GM21528 (cell line): ENCODE data around the gene ALG10B.
A peak's percentile ranks its signal among the peaks of the same experiment; 100 is the strongest.
"Not testable (repeated sequence)": the region's sequence is repeated elsewhere in the genome, so short reads cannot be mapped to it uniquely, and the experiment has no call there.

ENCODE experiments used
- ATAC-seq: cut with Tn5 transposase; IDR thresholded peaks from one replicate; pipeline ENCODE4 v1.9.1; 2021; ENCODE audit warnings: mild to moderate bottlenecking, moderate library complexity; ENCODE audit not compliant: unreplicated experiment, low FRiP score

Gene ALG10B, protein sequence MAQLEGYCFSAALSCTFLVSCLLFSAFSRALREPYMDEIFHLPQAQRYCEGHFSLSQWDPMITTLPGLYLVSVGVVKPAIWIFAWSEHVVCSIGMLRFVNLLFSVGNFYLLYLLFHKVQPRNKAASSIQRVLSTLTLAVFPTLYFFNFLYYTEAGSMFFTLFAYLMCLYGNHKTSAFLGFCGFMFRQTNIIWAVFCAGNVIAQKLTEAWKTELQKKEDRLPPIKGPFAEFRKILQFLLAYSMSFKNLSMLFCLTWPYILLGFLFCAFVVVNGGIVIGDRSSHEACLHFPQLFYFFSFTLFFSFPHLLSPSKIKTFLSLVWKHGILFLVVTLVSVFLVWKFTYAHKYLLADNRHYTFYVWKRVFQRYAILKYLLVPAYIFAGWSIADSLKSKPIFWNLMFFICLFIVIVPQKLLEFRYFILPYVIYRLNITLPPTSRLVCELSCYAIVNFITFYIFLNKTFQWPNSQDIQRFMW

DNA sequence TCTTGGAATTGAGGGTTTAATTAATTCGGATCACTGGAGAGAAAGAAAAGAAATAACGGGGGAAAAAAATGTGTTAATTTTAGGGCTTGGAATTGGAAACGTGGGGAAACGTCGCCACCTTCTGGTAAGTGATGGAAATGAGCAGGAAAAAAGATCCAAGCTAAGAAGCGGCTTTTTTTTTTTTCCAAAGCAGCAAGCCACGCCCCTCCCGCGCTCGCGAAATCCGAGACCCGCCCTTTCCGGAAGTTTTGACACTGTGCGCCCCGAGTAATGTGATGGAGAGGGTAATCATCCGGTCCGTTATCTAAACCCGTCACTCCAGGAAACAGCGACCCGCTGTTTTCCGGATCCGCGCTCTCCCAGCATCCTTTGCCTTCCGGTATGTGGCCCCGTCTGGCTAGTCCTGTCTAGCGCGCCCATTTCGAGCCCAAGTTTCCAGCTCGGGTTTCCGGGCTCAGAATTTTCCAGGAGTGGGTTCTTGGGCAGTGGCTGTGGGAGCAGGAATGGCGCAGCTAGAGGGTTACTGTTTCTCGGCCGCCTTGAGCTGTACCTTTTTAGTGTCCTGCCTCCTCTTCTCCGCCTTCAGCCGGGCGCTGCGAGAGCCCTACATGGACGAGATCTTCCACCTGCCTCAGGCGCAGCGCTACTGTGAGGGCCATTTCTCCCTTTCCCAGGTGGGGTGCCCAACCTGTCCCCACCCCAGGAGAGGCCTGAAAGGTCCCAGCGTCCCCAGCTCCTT lies at the start of gene ALG10B:
TSS of gene ALG10B (plus strand) at position 384 of the 739 bp plus-strand sequence. CDS start at position 504, 120 bp downstream.
- peak; percentile 100 for ATAC-seq

DNA sequence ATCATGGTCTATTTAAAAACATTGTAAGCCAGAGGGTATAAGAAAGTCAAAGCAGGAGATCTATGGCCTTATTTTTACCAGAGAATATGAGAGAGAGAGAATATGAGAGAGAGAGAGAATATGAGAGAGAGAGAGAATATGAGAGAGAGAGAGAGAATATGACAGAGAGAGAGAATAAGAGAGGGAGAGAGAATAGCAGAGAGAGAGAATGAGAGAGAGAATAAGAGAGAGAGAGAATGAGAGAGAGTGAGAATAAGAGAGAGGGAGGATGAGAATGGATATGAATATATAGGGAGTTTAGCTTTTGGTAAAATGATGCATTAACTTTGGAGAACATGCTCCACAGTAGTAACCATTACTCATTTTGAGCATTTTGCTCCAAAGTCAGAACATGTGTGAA lies 48.0 kb upstream of the ALG10B start:
- no peak for ATAC-seq

DNA sequence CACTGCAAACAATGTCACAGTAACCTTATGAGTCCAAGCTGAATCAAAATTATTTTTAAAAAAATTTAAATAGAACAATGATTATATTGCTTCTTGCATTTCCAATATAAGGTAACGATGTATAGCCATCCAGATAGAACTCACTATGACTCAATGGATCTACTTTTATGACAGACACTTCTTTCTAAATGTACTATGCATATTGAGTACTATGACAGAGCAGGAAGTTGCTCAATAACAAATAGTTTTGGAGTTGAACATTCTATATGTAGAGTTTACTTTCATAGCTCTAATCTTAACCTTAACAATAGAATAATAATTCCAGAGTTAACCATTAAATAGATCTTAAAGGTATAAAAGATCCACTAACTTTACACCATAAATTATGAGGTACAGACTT lies 46.7 kb upstream of the ALG10B start:
- ATAC-seq = no peak

DNA sequence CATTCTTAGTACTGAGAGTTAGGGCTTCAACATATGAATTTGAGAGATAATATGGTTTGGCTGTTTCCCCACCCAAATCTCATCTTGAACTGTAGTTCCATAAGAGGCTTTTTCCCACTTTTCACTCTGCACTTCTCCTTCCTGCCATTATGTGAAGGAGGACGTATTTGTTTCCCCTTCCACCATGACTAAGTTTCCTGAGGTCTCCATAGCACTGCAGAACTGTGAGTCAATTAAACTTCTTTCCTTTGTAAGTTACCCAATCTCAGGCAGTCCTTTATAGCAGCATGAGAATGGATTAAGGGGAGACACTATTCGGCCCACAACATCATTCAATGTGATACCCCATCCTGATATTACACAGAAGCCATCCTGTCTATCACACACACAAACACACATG lies 36.8 kb upstream of the ALG10B start:
- no peak for ATAC-seq

DNA sequence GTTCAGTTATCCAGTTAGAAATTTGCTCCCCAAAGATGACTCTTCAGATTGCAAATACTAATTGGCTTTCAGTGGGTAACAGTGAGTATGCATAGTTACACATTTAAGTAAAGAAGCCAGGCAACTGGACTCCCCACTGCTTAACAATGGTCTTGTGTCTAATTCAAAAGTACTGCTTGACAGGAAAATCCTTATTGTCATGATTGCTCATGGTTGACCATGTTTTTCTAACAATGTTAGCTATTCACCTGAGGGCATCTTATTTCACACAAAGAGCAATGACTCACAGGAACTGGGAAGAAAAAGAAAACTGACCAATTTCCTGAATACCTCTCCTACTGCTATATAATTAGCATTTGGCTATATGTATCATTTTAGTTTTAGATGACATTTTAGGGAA lies 33.7 kb upstream of the ALG10B start:
- ATAC-seq = no peak

DNA sequence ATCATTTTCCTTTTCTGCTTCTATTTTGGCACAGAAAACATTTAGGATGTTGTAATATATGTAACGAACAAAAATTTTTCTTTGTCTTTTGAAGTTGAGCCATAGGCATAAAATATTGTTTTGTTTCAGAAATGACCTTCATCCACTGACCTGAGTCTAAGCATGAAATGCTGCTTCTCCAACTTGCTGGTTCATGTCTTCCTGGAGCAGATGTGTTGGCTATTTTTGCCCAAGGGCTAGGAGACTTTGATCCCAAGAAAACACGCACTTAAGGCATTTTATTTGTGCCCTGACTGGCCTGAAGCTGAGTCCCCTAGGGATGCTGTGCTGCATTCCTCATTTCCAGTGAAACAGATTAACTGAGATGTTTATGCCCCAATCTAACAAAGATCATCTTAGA lies 27.2 kb upstream of the ALG10B start:
- ATAC-seq = no peak

DNA sequence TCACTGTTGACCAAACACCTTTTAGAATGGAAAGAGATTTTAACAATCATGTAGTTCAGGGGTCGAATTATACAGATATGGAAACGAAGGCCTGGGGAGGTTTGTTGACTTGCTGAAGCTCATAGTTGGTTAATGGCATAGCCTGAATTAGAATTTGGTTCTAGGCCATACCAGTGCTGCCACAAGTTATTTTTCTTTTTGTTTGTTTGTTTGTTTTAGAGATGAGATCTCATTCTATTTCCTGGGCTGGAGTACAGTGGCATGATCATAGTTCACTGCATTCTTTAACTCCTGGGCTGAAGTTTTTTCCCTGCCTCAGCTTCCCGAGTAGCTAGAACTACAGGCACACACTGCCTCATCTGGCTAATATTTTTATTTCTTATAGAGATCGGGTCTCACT lies 25.4 kb upstream of the ALG10B start:
- no peak for ATAC-seq

DNA sequence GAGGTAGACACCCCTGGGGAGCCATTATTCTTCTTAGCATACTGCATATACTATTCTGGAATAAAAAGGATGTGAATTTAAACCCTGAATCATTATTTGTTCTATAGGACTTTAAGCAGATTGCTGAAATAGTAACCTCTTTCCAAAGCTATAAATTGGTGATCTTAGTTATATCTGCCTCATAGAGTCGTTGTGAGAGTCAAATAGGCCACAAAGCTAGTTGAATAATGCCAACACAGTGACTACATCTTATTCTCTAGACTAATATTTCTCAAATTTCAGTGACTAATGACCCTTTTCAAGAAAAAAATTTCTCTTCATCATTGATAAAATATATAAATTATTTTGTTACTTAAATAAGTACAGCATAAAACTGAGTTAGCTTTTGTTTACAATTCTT lies 13.6 kb upstream of the ALG10B start:
- not testable (repeated sequence) for ATAC-seq

DNA sequence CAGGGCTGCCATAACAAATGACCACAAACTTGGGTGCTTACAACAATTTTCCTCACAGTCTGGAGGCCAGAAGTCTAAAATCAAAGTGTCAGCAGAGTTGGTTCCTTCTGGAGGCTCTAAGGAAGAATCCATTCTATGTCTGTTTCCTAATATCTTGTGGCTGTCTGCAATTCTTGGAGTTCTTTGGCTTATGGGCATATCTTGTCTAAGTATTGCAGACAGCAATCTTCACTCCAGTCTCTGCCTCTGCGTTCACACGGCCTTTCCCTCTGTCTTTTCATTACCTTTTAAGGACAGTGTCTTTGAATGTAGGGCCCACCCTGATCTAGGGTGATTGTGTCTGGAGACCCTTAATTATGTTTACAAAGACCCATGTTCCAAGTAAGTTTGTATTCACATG lies 5.4 kb downstream of the ALG10B start:
- not testable (repeated sequence) for ATAC-seq

DNA sequence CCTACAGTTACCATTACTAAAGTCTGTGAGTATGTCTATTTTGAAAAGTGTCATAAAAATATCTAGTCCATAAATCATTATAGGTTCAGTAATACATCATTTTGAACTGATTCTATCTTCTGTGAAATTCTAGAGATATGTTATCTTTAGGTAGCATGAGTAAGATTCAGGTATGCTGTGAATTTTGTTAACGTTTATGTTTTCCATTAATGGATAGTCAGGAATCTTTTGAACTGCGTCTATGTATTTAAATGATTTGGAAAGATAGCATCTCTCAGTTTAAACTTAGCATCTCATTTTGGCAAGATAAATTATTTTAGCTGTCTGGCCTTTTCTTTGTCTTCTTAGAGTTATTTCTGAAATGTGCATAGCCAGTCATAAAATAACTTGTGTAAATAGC lies 8.3 kb downstream of the ALG10B start:
- no peak for ATAC-seq

DNA sequence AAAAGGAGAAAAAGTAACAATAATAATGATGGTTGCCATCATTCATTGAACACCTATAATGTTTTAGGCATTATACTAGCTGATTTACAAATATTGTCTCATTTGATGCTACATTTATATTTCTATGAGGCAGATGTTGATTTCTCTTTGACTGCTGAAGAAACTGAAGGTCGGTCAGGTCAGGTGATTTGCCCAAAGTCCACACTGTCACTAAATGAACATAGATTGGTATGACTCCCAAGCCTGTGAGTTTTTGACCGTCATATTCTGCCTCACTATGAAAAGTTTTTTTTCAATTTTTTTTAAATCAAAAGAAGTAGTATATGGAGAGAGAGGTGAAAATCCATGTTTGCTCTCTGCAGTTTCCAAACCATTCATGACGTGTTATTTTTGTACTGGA lies 10.8 kb downstream of the ALG10B start:
- ATAC-seq = no peak

DNA sequence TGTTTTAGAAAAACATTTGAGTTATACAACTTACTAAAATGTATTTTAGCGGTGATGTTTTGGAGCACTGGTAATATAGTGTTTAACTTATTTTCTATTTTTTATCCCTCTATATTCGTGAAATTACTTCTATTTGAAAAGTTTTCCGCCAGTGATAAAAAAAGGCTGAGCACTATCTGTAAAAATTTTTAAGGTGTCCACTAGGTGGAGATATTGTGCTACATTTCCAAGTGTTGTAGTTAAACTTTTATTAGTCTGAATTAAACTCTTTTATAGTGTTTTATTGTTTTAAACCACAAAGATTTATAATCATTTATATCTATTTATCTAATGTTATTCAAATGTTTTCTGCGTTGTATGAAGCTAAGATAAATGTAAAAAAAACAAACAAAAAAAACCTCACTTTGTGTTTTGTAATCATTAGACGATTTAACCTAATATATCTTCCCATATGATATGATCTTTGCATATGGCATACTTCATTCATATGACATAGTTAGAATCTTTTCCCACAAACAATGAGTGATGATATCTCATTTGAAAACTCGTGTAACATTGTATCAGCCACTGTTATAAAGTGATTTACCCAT lies 11.8 kb downstream of the ALG10B start:
- ATAC-seq = peak; percentile 61

DNA sequence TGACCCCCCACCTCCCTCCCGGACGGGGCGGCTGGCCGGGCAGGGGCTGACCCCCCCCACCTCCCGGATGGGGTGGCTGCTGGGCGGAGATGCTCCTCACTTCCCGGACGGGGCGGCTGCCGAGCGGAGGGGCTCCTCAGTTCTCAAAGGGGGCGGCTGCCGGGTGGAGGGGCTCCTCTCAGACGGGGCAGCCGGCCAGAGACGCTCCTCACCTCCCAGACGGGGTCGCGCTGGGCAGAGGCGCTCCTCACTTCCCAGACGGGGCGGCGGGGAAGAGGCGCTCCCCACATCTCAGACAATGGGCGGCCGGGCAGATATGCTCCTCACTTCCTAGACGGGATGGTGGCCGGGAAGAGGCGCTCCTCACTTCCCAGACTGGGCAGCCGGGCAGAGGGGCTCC lies 13.8 kb downstream of the ALG10B start:
- ATAC-seq = not testable (repeated sequence)

DNA sequence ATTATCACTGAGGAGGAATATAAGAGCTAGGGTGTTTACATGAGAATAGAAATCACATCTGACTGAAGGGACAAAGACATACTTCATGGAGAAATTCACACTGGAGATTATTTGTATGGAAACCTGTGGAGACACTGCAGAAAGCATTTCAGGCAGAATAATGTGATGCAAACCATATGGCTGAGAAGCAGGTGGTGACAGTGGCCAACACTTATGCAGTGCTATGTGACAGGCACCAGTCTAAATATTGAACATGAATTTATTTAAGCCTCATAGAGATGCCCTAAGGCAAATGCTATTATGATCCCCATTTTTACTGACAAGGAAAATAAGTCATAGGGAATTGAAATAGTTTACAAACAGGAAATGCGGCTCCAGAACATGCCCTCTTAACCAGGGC lies 16.2 kb downstream of the ALG10B start:
- no peak for ATAC-seq

DNA sequence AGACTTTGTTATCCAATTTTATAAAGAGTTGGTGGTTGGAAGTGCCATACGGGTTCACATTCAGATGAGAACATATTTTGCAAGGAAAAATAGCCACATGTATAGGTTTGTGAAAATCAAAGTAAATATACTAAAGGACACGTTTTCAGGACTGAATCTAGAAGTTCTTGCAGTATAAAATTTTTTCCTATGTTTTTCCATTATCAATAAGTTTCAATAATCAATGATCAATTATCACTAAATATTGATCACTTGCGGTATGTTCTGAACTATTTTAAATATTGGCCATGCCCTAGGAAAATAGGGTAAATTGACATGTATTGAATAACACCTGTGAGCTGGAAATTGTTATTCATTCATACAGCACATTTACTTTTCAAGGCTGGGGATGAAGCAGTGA lies 25.9 kb downstream of the ALG10B start:
- no peak for ATAC-seq

DNA sequence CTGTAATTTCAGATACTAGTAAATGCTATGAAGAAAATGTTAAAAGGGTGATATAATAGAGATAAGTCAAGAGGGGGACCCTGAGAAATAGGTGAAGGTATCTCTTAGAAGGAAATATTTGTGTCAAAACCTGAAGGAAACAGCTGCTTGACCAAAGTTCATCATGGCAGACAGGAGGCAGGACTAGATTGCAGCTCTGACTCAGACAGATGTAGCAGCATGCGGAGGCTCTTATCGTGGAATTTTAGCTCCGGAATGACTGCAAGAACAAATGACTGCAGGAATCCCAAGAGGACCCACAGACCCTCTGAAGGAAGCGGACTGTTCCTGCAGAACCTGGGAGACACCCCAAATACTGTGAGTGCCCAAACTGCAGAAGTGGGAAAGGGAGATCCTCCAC lies 26.7 kb downstream of the ALG10B start:
- not testable (repeated sequence) for ATAC-seq

DNA sequence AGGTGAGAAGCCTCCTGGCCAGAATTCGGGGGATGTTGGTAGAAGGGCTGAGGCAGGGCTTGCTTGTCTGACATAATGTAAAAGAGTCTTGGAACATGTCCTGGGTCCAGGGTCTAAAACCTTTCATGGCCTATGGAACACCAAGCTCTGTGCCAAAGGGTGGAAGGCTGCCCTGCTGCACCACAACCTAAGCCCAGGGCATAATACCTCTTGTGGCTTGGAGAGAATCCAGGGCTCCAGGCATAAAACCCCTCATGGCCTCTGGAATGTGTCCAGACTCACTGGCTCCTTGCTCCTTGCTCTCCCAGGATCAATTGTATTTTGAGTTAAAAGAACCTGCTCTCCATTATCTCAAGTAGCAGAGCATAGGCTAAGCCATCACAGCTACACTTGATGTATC lies 27.3 kb downstream of the ALG10B start:
- ATAC-seq = not testable (repeated sequence)

DNA sequence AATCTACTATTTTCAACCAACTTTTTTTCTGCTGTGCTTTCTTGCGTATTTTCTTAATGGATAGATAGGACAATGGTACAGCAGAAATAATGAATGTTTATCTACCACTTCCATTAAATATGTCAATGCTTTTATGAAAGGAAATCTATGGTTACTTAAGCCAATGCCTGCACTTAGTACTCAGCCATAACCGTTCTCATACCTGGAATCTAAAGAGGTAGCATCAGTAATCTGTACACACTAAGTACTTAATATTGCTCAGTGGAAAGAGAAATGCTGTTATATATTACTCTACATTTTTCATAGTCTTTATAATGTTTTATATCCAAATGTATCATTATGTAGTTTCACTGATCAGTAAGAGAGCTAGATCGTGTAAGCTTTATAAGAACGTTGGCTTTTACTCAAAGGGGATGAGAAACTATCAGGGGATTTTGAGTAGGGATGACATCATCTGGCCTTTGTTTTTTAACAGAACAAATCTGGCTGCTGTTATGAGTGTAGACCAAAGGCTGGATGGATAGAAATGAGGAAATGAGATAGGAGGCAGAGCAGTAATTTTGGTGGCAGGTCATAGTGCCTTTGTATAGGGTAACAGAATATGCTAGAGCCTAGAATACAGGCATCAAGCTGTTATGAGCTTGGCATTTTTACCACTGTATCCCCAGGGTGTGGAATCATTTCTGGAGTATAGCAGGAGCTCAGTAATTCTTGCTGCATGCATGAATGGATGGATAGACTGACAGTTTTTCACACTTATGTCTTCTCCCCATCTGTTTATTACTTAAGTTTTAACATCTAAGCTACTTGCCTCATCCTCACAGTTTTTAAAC lies 34.0 kb downstream of the ALG10B start:
- ATAC-seq = peak; percentile 100

DNA sequence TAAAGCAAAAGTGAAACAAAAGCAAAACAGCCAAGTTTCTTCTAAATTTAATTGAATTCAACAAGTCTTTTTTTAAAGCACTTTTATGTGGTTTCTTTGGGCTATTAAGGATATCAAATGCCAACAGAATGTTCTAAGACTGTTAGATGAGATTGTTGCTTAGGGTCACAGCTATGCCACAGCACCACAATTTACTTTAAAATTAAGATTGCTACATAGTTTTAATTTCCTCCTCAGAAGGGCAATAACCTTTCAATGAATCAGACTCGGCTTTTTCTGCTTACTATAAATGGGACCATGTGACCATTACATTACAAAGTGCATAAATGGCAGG lies 34.6 kb downstream of the ALG10B start:
- peak; percentile 4 for ATAC-seq

DNA sequence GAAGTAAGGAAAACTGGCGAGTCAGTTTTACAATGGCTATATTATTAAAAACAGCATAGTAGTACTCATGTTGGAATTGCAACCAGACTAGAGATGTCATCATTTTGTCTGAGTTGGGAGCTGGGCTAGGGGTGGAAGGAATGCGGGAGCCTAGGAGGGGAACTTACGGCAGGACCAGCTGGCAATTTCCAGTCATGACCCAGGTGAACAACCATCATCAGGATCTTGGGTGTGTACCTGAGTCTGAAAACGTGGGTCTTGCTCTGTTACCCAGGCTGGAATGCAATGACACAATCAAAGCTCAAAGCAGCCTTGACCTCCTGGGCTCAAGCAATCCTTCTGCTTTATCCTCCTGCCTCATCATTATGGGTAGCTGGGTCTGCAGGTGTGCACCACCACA lies 50.9 kb downstream of the ALG10B start:
- no peak for ATAC-seq

DNA sequence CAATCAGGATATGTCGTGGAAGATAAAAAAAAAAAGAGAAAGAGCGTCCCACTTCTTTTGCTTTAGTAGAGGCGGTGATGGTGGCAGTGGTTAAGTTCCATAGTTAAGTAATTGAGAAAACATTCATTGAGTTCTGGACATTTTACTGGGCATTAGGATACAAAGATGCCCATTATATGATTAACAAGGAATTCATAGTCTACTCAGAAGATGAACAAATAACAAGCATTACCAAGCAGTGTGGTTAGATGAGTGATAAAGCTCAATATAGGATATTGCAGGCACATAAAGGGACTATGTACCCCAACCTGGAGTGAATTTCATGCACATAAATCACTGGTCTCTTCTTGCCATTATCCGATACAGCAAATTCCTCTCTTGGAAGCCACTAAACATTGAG lies 53.7 kb downstream of the ALG10B start:
- ATAC-seq = no peak
